ENCODE measurements around the gene CYB561D2.

GRCh38 chr3:50355829-50356552, 5.3 kb downstream of the CYB561D2 start:
- TF ChIP-seq EZH2 (optimal IDR thresholded peaks at IDR 0.05; ENCODE audit: low read depth, low read length) (no peak), EZH2phosphoT487 (IDR thresholded peaks at IDR 0.05; ENCODE audit: low read length) (no peak)

Measured in MM.1S (cell line).